T-helper 1 cell treated with Interleukin-12 subunit alpha and Interleukin-12 subunit beta and Interleukin-4 antibody, amounts not matched to agents 30 μg/mL and 1 μg/mL, for 36 hours (primary cell): Measurements from ENCODE around the gene FBLN5.
"Not testable (repeated sequence)": the region's sequence is repeated elsewhere in the genome, so short reads cannot be mapped to it uniquely, and the experiment has no call there.

Source experiments
- H3K27ac Mint-ChIP-seq: one replicate; pipeline ENCODE4 v1.8.0; 2021; ENCODE audit warnings: mild to moderate bottlenecking, mixed read lengths
- H3K27me3 Mint-ChIP-seq: one replicate; pipeline ENCODE4 v1.8.0; 2021; ENCODE audit warnings: low read depth, mixed read lengths
- H3K36me3 Mint-ChIP-seq: one replicate; pipeline ENCODE4 v1.8.0; 2021; ENCODE audit warnings: low read depth, mixed read lengths
- H3K4me1 Mint-ChIP-seq: one replicate; pipeline ENCODE4 v1.8.0; 2021; ENCODE audit warnings: low read depth, mixed read lengths
- H3K4me3 Mint-ChIP-seq: one replicate; pipeline ENCODE4 v1.8.0; 2021; ENCODE audit warnings: mild to moderate bottlenecking, moderate library complexity, mixed read lengths
- H3K9me3 Mint-ChIP-seq: one replicate; pipeline ENCODE4 v1.8.0; 2021; ENCODE audit warnings: mixed read lengths

Gene FBLN5

GRCh38 chr14:91873471-91874415, 73.8 kb downstream of the FBLN5 start:
- H3K4me1 Mint-ChIP-seq, result peaks cover 84% of the 10 kb centered on the region
- peak overlapping the region; percentile 79 for H3K4me3 Mint-ChIP-seq
- no peaks in the 10 kb centered on the region for H3K27me3 Mint-ChIP-seq
- peak overlapping the region; percentile 97 for H3K27ac Mint-ChIP-seq
- peaks cover 5% of the 10 kb centered on the region for H3K36me3 Mint-ChIP-seq
- no peaks in the 10 kb centered on the region for H3K9me3 Mint-ChIP-seq

GRCh38 chr14:91872517-91873470, 74.7 kb downstream of the FBLN5 start:
- Mint-ChIP-seq H3K27ac (peak overlapping the region; percentile 97), H3K36me3 (peaks cover 2% of the 10 kb centered on the region), H3K9me3 (no peaks in the 10 kb centered on the region), H3K4me1 (peaks cover 85% of the 10 kb centered on the region), H3K27me3 (no peaks in the 10 kb centered on the region), H3K4me3 (peak overlapping the region; percentile 79)

DNA sequence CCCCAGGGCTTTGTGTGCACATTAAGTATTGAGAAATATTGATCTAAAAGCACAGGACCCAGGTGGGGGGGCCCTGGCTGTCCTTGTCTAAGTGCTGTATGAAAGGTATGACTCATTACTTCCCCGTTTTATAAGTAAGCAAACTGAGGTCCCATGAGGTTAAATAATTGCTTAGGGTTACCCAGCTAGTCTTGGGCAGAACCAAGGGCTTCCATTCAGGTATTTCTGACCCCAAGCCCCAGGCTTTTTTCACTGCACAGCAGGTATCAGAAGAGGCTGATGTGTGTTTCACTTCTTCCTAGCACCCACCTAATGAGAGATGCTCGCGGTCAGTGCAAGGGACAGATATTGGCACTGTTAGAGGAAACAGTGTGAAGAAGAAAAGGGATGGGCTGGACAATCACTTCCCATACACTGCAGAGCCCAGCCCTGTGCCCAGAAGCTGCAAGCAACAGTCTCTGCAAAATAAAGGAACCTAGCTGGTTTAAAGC, 75.4 kb downstream of the FBLN5 start:
- no peaks in the 10 kb centered on the region for H3K27me3 Mint-ChIP-seq
- peaks cover 85% of the 10 kb centered on the region for H3K4me1 Mint-ChIP-seq
- H3K36me3 Mint-ChIP-seq, result peaks cover 7% of the 10 kb centered on the region
- peak overlapping the region; percentile 97 for H3K27ac Mint-ChIP-seq
- H3K9me3 Mint-ChIP-seq, result no peaks in the 10 kb centered on the region
- H3K4me3 Mint-ChIP-seq, result peak overlapping the region; percentile 79

- not testable (repeated sequence) for H3K9me3 Mint-ChIP-seq
- peaks cover 80% of the 10 kb centered on the region for H3K4me1 Mint-ChIP-seq
- peak overlapping the region; percentile 97 for H3K27ac Mint-ChIP-seq
These were observed 76.1 kb downstream of the FBLN5 start for GRCh38 chr14:91871401-91871800.

GRCh38 chr14:91870890-91871289, 76.6 kb downstream of the FBLN5 start:
- H3K27ac Mint-ChIP-seq, result peak overlapping the region; percentile 98
- H3K36me3 Mint-ChIP-seq, result peaks cover 12% of the 10 kb centered on the region
- H3K4me1 Mint-ChIP-seq, result peaks cover 77% of the 10 kb centered on the region
- no peaks in the 10 kb centered on the region for H3K27me3 Mint-ChIP-seq
- H3K9me3 Mint-ChIP-seq, result no peaks in the 10 kb centered on the region
- peak overlapping the region; percentile 83 for H3K4me3 Mint-ChIP-seq

More at GRCh38 chr14:91871401-91871800, 76.1 kb downstream of the FBLN5 start:
- peak overlapping the region; percentile 79 for H3K4me3 Mint-ChIP-seq
- H3K36me3 Mint-ChIP-seq, H3K27me3 Mint-ChIP-seq: not testable (repeated sequence)

- H3K9me3 Mint-ChIP-seq, result no peaks in the 10 kb centered on the region
- peak overlapping the region; percentile 98 for H3K27ac Mint-ChIP-seq
- H3K4me3 Mint-ChIP-seq, result peak overlapping the region; percentile 83
- H3K27me3 Mint-ChIP-seq, result no peaks in the 10 kb centered on the region
- peaks cover 70% of the 10 kb centered on the region for H3K4me1 Mint-ChIP-seq
- H3K36me3 Mint-ChIP-seq, result peaks cover 15% of the 10 kb centered on the region
These were observed 77.5 kb downstream of the FBLN5 start for GRCh38 chr14:91870001-91870400.

DNA sequence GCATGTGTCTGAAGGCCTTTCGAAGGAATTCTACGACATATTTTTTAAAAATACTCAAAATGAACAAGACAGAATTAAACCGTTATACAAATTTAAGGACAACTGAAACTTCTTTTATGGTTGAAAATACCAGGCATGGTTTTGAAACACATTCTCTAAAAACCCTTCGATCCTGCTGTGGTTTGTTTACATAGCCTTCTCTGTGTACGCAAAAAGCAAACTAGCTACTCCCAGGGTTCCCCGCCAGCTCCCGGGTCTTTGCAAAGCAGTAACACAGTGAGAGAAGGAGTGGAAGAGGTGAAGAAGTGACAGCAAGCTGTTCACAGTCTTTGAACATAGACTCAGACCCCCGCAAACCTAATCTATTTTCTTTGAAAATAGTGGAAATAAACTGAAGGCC, 77.9 kb downstream of the FBLN5 start:
- Mint-ChIP-seq H3K36me3 (peaks cover 16% of the 10 kb centered on the region), H3K9me3 (no peaks in the 10 kb centered on the region), H3K4me1 (peaks cover 67% of the 10 kb centered on the region), H3K4me3 (peak overlapping the region; percentile 83), H3K27ac (peak overlapping the region; percentile 98), H3K27me3 (no peaks in the 10 kb centered on the region)

DNA sequence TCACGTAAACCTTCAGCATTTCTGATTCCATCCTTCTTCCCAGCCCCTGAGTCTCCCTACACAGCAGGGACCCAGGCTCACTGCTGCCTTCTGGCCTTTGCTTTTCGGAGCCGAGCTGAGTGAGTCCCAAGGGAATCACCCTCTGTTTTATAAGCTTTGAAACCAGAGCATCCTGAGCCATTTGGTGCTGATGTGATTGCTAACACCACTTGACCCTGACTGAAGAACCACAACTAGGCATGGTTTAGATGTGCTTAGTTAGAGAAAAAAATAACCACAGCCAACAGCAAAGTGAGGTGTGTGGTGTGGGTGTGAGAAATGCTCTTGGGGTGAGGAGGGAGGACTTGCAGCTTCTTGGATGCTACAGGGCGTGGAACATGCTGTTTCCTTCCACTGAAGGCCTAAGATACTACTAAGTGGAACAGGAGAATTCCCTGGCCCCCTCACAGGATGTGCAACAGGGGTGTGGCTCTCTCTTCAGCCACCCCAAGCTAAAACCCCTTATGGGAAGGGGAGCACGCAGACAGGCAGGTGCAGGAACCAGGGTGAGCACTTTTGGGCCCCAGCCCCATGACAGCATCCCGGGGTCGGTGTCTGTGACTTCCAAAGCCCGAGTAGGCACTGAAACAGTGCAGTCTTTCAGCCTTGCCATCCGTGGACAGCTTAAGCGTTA, 80.0 kb downstream of the FBLN5 start, which contains the start of gene TC2N:
Gene TC2N (minus strand): TSS at position 221 of the 673 bp plus-strand sequence. CDS start 53,767 bp downstream, outside the sequence.
- H3K27ac Mint-ChIP-seq, result peak within 1 kb of the TSS; percentile 97
- no peaks in the 10 kb centered on the region for H3K27me3 Mint-ChIP-seq
- H3K4me1 Mint-ChIP-seq, result peaks cover 66% of the 10 kb centered on the region
- H3K4me3 Mint-ChIP-seq, result peak within 1 kb of the TSS; percentile 100
- peaks cover 33% of the 10 kb centered on the region for H3K36me3 Mint-ChIP-seq
- no peaks in the 10 kb centered on the region for H3K9me3 Mint-ChIP-seq

DNA sequence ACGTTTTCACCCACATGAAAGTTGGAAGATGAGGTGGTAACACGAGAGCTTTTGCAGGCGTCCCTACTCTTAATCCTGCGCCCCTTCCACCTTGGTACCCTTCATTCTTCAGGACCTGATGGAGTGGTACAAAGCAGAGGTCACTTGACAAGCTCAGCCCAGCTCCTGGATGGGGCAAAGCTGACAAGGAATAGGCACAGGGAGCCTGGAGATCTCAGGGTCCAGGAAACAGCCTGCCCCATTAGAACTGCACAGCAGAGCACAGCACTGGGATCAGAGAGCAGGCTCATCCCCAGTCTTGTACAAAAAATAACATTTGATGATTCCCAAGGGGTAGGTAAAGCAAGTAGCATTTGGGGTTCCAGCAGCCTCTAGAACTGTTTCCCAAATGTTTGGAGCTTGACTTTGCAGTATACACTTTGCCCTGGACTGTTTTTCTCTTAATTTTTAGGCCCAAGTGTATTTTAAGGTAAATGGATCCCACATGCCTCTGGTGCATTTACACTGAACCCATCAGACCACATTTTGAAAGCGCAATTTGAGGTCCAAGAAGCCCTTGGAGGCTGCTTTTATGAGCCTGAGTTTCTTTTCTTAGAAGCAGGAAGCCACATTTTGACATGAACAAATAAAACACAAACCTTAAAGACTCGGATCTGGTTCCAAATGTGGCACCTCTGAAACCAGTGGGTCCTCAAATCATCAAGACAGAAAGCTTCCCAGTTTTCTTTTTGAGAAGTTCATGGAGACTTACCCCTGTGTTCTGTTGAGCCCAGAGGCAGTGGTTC, 80.8 kb downstream of the FBLN5 start:
- peaks cover 66% of the 10 kb centered on the region for H3K4me1 Mint-ChIP-seq
- H3K36me3 Mint-ChIP-seq, result peaks cover 35% of the 10 kb centered on the region
- H3K27ac Mint-ChIP-seq, result peak overlapping the region; percentile 97

DNA sequence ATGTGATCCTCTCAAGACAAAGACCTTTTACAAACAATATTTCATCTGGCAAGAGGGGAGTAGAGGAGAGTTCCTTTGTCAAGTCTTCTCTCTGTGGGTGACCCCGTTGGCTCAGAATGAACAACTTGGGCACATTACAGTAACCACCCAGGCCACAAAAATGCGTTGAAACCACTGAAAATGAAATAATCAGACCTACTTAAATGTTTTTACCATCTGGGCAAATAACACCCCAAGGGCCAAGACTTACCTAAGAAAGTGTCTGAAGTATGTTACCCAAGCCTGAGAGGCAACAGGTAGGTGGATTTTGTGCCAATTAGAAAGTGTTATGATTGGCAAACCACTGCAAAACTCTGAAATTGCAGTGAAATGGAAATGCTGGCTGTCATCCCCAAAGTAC, 81.4 kb downstream of the FBLN5 start:
- H3K4me1 Mint-ChIP-seq, result peaks cover 65% of the 10 kb centered on the region
- no peaks in the 10 kb centered on the region for H3K9me3 Mint-ChIP-seq
- peak overlapping the region; percentile 97 for H3K27ac Mint-ChIP-seq
- peak overlapping the region; percentile 100 for H3K4me3 Mint-ChIP-seq
- no peaks in the 10 kb centered on the region for H3K27me3 Mint-ChIP-seq
- peaks cover 39% of the 10 kb centered on the region for H3K36me3 Mint-ChIP-seq

More for the DNA sequence above, 80.8 kb downstream of the FBLN5 start:
- Mint-ChIP-seq H3K27me3 (no peaks in the 10 kb centered on the region), H3K4me3 (peak overlapping the region; percentile 100), H3K9me3 (no peaks in the 10 kb centered on the region)

DNA sequence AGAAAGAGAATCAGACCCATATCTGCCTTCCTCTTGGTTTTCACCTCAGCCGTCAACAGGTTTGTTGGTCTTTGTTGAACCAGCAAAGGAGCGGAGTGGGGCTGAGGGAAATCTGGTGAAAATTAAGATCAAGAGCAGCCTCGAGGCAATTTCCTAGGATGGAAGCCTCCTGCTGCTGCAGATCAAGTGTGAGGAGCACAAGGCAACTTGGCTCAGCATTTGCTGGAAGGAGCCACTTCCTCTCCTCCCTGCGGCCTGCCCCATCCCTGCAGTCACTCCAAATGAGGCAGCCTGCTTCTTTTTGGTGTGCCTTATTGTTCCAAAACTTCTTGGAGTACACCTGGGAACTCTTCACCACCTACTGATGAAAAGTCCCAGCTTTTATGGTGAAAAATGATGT, 85.1 kb downstream of the FBLN5 start:
- H3K4me3 Mint-ChIP-seq, result peak overlapping the region; percentile 81
- peaks cover 60% of the 10 kb centered on the region for H3K4me1 Mint-ChIP-seq
- no peaks in the 10 kb centered on the region for H3K9me3 Mint-ChIP-seq
- H3K27me3 Mint-ChIP-seq, result no peaks in the 10 kb centered on the region
- peak overlapping the region; percentile 74 for H3K27ac Mint-ChIP-seq
- H3K36me3 Mint-ChIP-seq, result peaks cover 64% of the 10 kb centered on the region

DNA sequence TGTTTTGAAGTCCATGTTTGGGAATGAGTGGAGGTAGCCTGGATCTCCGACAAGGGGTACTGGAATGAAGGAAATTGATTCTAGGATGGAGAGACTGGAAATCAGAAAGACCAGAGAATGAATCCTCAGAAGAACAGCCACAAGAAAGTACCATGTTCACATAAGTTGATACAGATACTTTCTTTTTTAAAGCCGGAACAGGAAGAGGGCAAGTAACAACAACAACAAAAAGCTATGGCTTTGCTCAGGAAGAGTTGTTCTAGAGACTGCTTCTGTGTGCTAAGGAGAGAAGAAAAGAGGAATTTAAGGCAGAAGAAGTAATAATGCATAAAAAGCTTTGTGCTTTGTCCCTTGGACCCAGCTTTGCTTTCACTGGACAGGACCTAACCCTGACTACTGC, 86.4 kb downstream of the FBLN5 start:
- peaks cover 60% of the 10 kb centered on the region for H3K4me1 Mint-ChIP-seq
- H3K27ac Mint-ChIP-seq, result peak overlapping the region; percentile 77
- no peaks in the 10 kb centered on the region for H3K27me3 Mint-ChIP-seq
- H3K36me3 Mint-ChIP-seq, result peaks cover 65% of the 10 kb centered on the region
- peak overlapping the region; percentile 77 for H3K4me3 Mint-ChIP-seq
- no peaks in the 10 kb centered on the region for H3K9me3 Mint-ChIP-seq

DNA sequence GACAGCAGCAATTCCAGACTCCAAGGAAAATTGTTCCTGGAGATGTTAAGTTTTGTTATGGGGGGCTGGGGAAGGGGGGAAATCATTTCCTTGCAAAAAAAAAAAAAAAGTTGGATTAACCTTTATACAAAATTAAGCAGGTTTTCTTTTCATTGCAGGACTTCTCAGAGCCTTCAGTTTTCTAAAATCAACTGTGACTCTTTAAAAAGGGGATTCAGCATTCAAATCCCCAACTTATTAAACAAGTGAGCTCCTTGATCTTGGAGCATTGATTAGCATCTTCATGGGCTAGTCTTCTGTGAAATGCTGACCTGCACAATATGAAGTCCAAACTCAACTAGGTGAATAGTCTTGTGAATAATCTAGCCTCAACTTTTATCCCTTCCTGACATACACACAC, 87.3 kb downstream of the FBLN5 start:
- Mint-ChIP-seq H3K27ac (no peak overlapping the region), H3K4me3 (peak overlapping the region; percentile 77), H3K36me3 (peaks cover 68% of the 10 kb centered on the region), H3K4me1 (peaks cover 67% of the 10 kb centered on the region), H3K27me3 (no peaks in the 10 kb centered on the region), H3K9me3 (no peaks in the 10 kb centered on the region)
